Fibroblast of the aortic adventitia (primary cell): ENCODE results near the gene LANCL1. TPM values are rescaled to one million over a fixed set of nuclear protein-coding genes. Genes with fewer than 3 reads are reported as not detected.

Experiments used
- DNase-seq: peaks from one replicate; pipeline ENCODE4 v3.0.0-alpha.2; 2010; ENCODE audit warnings: low read depth
- H3K4me3 ChIP-seq: 2 replicates; pipeline ENCODE4 v1.5.1; 2011; ENCODE audit warnings: low read depth, mild to moderate bottlenecking, control low read depth, low read length, moderate library complexity
- CTCF ChIP-seq: IDR thresholded peaks from 2 replicates; pipeline ENCODE4 v1.5.1; 2011; ENCODE audit warnings: mild to moderate bottlenecking, low read length, control low read depth, inconsistent platforms; ENCODE audit not compliant: insufficient read depth
- total RNA-seq: library from RNA; depleted of rRNA; stranded (reverse); fragments of >200 nt; gene quantifications from 2 replicates; pipeline ENCODE4 v1.2.3, GENCODE V29; 2012; ENCODE audit warnings: low replicate concordance

The LANCL1 gene
- total RNA-seq, 1 donor, result 58.2 TPM

DNA sequence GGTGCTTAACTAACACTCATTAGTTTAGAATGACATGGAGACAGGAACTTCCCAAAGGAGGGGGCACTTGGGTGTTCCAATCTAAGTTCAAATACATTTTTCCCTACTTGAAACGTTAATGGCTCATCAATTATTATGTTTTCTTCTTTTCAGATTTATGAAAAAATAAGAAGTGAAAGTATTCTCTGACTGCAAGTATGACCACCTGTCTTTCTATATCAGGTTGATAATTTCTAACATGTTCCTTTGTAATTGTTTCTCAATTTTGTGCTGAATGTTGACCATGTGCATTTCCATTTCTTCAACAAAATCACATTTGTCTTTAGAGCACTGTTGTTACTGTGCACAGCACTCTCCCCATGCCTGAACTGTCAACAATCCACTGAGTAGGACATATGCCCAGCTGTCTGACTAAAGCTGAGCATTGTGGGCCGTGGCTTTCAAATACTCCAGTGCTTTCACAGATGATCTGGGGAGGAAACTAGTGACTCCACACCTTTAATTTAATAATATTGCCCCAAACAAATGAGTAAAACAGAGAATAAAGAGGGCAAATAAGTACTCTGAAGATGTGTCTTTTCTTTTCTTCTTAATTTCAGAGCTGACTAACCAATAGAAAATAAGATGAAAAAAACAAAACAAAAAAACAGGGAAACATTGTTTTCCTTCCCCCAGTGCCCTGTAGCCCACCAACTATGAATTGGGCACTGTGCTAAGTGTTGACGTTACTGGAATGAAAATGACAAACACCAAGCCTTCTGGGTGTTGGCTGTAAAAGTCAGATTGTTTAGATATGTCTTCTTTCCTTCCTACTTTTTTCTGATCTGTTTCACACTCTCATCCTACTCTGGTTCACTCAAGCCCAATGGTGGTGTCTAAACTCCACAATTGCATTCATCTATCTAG is 16.0 kb downstream of the LANCL1 start:
- TF ChIP-seq CTCF, result no peak

GRCh38 chr2:210459880-210460279 is 16.7 kb downstream of the LANCL1 start:
- H3K4me3 ChIP-seq, result no peak overlapping the region
- DNase-seq, result no peak
- TF ChIP-seq CTCF, result no peak

More for the DNA sequence above, 16.0 kb downstream of the LANCL1 start:
- no peak overlapping the region for H3K4me3 ChIP-seq
- DNase-seq, result no peak

DNA sequence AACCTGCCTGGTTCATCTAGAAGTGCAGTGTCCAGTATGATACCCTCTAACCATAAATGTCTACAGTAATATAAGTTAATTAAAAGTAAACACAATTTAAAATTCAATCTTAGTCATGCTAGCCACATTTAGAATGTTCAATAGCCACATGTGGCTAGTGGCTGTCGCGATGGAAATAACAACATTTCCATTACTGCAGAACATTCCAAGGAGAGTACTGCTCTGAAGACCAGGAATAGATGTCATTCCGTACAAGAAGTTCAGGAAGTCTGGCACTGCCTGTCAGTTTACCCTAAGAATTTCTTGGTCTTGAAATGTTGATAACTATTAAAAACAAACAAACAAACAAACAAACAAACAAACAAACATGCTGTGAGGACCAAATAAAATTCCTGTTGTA is 17.2 kb downstream of the LANCL1 start:
- no peak for TF ChIP-seq CTCF
- DNase-seq, result no peak
- H3K4me3 ChIP-seq, result no peak overlapping the region

DNA sequence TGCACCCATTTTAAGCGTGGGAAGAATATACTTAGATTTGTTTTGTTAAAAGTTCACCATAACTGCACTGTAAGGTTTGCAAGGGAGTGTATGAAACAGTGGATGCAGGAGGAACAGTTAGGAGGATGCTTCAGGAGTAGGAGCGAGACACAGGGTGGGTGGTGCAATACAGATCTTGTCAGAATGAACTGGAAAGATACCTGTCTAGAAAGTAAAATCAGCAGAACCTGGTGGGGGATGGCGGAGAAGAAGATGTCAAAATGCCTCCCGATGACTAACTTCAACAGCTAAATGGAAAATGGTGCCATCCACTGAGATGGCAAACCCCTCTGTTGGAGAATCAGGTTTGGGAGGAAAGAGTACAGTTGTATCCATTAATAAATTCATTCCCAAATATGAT is 18.2 kb downstream of the LANCL1 start:
- TF ChIP-seq CTCF, result no peak
- no peak for DNase-seq
- H3K4me3 ChIP-seq, result no peak overlapping the region

DNA sequence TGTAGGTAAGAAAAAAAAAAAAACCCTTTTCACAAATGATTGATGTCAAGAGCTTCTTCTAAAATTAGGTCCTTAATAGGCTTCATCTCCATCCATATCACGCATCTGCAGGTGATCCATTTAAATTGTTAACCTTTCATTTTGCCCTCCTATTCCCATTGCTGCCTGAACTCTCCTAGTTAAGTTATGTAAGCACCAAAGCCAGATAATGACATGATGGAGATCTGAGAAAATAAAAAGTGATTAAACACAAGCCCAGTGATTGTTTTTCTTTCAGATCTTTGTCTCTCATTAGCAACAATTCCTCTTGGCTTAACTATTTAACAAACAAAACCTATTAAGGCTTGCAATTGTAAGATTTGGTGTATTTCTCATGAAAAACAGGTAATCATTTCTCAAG is 20.0 kb downstream of the LANCL1 start:
- TF ChIP-seq CTCF, result no peak
- no peak overlapping the region for H3K4me3 ChIP-seq

GRCh38 chr2:210454336-210454735 is 22.2 kb downstream of the LANCL1 start:
- TF ChIP-seq CTCF, result no peak
- DNase-seq, result no peak
- H3K4me3 ChIP-seq, result no peak overlapping the region

More for the DNA sequence above, 20.0 kb downstream of the LANCL1 start:
- no peak for DNase-seq
